Colonic mucosa (tissue), 4 donors: Measurements from ENCODE around the gene NFKBIZ. TPM values are rescaled to one million over a fixed set of nuclear protein-coding genes. Genes with fewer than 3 reads are reported as not detected.

Source experiments
- DNase-seq: peaks from one replicate; pipeline ENCODE4 v3.0.0-alpha.2; 2020
- H3K27ac ChIP-seq: fragments of 200-600 bp; one replicate; pipeline ENCODE4 v1.8.0; 2021
- H3K27me3 ChIP-seq: fragments of 200-600 bp; one replicate; pipeline ENCODE4 v1.8.0; 2021
- H3K36me3 ChIP-seq: fragments of 200-600 bp; one replicate; pipeline ENCODE4 v1.8.0; 2021
- H3K4me1 ChIP-seq: fragments of 200-600 bp; one replicate; pipeline ENCODE4 v1.8.0; 2021; ENCODE audit warnings: mild to moderate bottlenecking
- H3K4me3 ChIP-seq: fragments of 200-600 bp; one replicate; pipeline ENCODE4 v1.8.0; 2021
- H3K9ac ChIP-seq, 2 donors: one replicate each; pipeline ENCODE4 v1.7.0; 2013; ENCODE audit warnings: control low read depth in 2 of 2, low read depth in 2 of 2, low read length in 2 of 2
- H3K9me3 ChIP-seq: fragments of 200-600 bp; one replicate; pipeline ENCODE4 v1.8.0; 2021
- intact Hi-C: fragments of 100-400 bp; cut with DNase I; formaldehyde crosslinking; loops from one replicate; pipeline ENCODE4 v1.14.1; 2022
- total RNA-seq, 2 donors: library from RNA; stranded (reverse); fragmentation: NEBNext Ultra II Directional in 1 of 2; extraction: Animal tissue kit (Norgen Biotek cat#: 25700) in 1 of 2; gene quantifications; one replicate each; pipeline ENCODE4 v1.2.1, GENCODE V29; 2021
- TF ChIP-seq, protein P1 (sequence below): fragments of 200-600 bp; IDR thresholded peaks from one replicate; pipeline ENCODE4 v1.8.0; 2022; ENCODE audit warnings: antibody characterized with exemption, mild to moderate bottlenecking
- donor health status: healthy.
- donor health status: DM: no; HTN: no; CAD: no.
- donor health status: DM: no; HTN: no; CAD: no.

NFKBIZ gene
- total RNA-seq, 2 donors from 2014 or later = 69.4 to 96.2 TPM

DNA sequence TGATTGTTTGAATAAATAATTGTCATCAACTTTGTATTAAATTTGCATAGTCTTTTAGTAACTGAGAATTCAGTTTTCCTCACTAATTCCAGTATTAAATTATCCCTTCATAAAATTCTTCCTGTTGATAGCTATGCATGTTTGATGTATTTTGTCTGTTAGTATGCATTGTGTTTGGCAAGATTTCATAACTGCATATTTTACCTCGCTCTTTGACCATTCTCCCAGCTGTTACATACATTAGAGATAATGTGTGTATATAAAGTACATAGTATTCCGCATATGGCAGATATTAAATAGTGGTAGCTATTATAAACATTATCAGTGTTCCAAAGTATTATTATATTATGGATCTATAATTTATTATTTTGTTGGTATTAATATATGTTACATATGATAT lies 10.6 kb upstream of the NFKBIZ start:
- Histone ChIP-seq H3K4me3 (no peak overlapping the region), H3K4me1 (peaks cover 3% of the 10 kb centered on the region), H3K9me3 (no peaks in the 10 kb centered on the region), H3K36me3 (no peaks in the 10 kb centered on the region), H3K9ac (no peak overlapping the region), H3K27ac (no peak overlapping the region), H3K27me3 (no peaks in the 10 kb centered on the region)
- TF ChIP-seq, protein P1, sequence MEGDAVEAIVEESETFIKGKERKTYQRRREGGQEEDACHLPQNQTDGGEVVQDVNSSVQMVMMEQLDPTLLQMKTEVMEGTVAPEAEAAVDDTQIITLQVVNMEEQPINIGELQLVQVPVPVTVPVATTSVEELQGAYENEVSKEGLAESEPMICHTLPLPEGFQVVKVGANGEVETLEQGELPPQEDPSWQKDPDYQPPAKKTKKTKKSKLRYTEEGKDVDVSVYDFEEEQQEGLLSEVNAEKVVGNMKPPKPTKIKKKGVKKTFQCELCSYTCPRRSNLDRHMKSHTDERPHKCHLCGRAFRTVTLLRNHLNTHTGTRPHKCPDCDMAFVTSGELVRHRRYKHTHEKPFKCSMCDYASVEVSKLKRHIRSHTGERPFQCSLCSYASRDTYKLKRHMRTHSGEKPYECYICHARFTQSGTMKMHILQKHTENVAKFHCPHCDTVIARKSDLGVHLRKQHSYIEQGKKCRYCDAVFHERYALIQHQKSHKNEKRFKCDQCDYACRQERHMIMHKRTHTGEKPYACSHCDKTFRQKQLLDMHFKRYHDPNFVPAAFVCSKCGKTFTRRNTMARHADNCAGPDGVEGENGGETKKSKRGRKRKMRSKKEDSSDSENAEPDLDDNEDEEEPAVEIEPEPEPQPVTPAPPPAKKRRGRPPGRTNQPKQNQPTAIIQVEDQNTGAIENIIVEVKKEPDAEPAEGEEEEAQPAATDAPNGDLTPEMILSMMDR = no peak
- intact Hi-C loops = no loop called here
- no peak for DNase-seq

DNA sequence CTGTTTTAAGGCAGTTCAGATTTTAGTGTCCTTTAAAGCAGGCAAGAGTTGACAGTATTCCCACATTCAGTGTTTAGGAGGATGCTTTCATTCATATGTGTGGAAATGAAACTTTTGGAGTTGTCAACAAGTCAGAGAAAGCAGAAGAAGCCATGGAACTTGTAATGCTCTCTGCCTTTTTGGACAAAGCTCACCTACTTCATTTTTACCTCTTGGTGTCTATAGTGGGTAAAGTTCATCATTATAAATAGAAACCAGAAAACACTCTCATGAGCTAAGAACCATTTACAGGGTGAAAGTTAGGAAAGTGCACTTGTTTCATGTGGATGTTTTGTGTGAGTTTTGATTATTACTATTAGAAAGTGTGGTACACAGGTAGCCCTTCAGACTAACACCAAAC lies 9.2 kb upstream of the NFKBIZ start:
- Histone ChIP-seq H3K27me3 (no peaks in the 10 kb centered on the region), H3K4me3 (no peak overlapping the region), H3K36me3 (no peaks in the 10 kb centered on the region), H3K4me1 (peaks cover 3% of the 10 kb centered on the region), H3K9me3 (no peaks in the 10 kb centered on the region), H3K9ac (no peak overlapping the region), H3K27ac (no peak overlapping the region)
- TF ChIP-seq, protein P1 = no peak
- intact Hi-C loops = no loop called here
- no peak for DNase-seq

DNA sequence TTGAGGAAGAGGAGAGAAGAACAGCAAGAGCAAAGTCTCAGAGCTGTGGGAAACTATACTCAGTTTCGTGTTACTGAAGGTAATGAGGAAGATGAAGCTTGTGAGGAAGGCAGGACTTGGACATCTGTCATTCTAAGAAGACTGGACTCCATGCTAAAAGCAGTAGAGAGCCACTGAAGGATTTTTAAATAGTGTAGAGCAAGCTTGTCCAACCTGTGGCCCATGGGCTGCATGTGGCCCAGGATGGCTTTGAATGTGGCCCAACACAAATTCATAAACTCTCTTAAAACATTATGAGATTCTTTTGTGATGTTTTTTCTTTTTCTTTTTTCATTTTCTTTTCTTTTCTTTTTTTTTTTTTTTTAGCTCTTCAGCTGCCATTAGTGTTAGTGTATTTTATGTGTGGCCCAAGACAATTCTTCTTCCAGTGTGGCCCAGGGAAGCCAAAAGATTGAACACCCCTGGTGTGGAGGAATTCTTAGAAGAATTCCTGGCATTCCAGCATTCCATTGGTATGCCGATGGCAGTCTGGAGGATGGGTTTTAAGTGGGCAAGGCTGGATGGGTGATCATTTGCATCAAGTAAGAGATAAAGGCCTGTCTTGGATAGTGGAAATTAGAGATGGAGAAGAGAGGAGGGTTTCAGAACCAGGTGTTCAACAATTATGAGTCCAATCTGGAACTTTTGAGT lies 6.9 kb upstream of the NFKBIZ start:
- no peak overlapping the region for H3K27ac ChIP-seq
- no peaks in the 10 kb centered on the region for H3K9me3 ChIP-seq
- H3K4me1 ChIP-seq = peaks cover 6% of the 10 kb centered on the region
- no peak overlapping the region for H3K4me3 ChIP-seq
- intact Hi-C loops = no loop called here
- TF ChIP-seq, protein P1 = no peak
- H3K27me3 ChIP-seq = no peaks in the 10 kb centered on the region
- DNase-seq = no peak
- H3K36me3 ChIP-seq = no peaks in the 10 kb centered on the region
- H3K9ac ChIP-seq = no peak overlapping the region

DNA sequence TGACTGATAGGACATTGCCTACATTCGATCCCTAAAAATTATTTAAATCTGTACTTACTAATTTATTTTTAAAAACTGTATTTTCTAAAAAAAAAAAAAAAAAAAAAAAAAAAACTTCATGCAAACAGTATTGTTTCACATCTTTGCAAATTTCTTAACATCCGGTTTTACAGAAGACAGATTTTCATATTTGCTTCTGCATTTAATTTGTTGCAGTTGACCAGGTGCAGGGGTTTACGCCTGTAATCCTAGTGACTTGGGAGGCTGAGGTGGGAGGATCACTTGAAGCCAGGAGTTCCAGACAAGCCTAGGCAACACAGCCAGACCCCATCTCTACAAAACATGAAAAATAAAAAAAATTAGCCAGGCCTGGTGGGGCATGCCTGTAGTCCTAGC lies 6.4 kb upstream of the NFKBIZ start:
- H3K9me3 ChIP-seq = no peaks in the 10 kb centered on the region
- H3K27ac ChIP-seq = no peak overlapping the region
- no peak overlapping the region for H3K4me3 ChIP-seq
- H3K27me3 ChIP-seq = no peaks in the 10 kb centered on the region
- TF ChIP-seq, protein P1 = no peak
- intact Hi-C loops = no loop called here
- H3K9ac ChIP-seq = no peak overlapping the region
- DNase-seq = no peak
- H3K4me1 ChIP-seq = peaks cover 7% of the 10 kb centered on the region
- no peaks in the 10 kb centered on the region for H3K36me3 ChIP-seq

DNA sequence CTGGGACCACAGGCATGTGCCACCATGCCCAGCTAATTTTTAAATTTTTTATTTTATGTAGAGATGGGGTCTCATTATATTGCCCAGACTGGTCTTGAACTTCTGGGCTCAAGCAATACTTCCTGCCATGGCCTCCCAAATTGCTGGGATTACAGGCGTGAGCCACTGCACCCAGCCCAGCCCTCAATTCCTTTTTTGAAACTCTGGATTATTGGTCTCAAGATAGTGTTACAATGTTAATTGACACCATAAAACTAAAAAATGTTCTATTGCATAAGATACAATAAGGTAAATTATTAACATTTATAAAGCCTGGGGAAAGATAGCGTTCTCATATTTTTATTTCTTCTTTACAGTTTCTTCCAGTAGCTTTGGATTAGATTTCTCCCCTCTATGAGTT lies 3.9 kb upstream of the NFKBIZ start:
- H3K36me3 ChIP-seq = no peaks in the 10 kb centered on the region
- peak overlapping the region in 1 of 2 donors; percentile 9 for H3K9ac ChIP-seq
- TF ChIP-seq, protein P1 = no peak
- H3K4me3 ChIP-seq = no peak overlapping the region
- intact Hi-C loops = no loop called here
- H3K27ac ChIP-seq = peak overlapping the region; percentile 50
- no peaks in the 10 kb centered on the region for H3K9me3 ChIP-seq
- H3K4me1 ChIP-seq = peaks cover 7% of the 10 kb centered on the region
- no peaks in the 10 kb centered on the region for H3K27me3 ChIP-seq
- DNase-seq = no peak
